HG03103 (cell line): ENCODE data around the gene KLF9.
A peak's percentile ranks its signal among the peaks of the same experiment; 100 is the strongest.

Source experiments
- ATAC-seq: cut with Tn5 transposase; IDR thresholded peaks from one replicate; pipeline ENCODE4 v1.9.1; 2021; ENCODE audit warnings: low read depth; ENCODE audit not compliant: unreplicated experiment

The KLF9 gene

GRCh38 chr9:70413799-70414775 lies at the start of gene KLF9:
Gene KLF9, minus strand, starts transcription at chr9:70414657. Its CDS starts 1,294 bp downstream, at chr9:70413363.
- ATAC-seq, result peak; percentile 54

GRCh38 chr9:70463877-70464276 lies 49.4 kb upstream of the KLF9 start:
- ATAC-seq, result no peak

DNA sequence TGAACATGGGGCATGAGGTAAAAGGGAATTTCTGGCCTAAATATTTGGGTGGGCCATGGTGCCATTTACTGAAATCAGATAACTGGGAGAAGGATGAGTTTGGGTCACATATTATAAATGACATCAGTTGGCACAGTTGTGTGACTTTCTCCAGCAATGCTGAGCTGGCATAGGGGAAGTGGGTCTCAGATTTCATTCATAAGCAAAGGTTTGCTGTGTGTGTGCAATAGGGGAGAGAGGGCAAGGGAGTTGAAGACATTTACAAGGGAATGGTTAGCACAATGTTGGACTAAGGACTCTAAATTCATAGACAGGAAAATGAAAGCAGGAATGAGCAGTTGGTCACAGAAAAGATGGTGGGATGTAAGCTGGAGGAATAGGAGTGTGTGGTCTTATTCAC lies 47.8 kb upstream of the KLF9 start:
- ATAC-seq, result no peak

GRCh38 chr9:70457235-70457634 lies 42.8 kb upstream of the KLF9 start:
- ATAC-seq, result no peak

DNA sequence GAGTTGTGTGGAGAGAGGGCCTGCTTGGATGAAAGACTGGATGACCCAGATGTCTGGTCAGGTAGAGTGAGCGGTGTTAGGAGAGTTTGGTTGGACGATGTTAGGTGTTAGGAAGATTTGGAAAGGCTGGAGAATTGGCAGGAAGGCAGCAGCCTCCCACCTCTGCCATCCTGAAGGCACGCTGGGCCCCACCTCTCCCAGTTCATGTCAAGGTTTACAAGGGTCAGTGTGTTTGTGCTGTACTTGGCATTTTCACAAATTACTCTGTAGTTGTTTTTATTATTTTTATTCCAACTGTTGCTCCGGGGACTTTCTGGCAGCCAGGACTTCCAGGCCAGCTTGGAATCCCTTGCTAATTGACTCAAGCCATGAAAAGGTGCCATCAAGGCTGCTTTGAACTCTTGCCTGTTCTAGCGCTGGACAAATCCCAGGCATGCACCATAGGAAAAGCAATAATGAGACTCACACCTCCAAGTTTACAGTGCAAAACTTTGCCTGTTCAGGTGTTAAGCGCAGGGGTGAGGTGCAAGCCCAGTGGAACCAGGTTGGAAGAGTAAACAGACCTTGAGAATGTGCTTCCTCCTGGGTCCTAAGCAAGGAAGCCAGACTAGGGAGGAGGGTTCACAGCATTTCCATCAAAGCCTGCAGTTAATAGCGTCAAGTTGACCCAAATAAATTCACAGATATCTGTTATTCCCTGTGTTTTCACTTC lies 41.7 kb upstream of the KLF9 start:
- ATAC-seq, result no peak

DNA sequence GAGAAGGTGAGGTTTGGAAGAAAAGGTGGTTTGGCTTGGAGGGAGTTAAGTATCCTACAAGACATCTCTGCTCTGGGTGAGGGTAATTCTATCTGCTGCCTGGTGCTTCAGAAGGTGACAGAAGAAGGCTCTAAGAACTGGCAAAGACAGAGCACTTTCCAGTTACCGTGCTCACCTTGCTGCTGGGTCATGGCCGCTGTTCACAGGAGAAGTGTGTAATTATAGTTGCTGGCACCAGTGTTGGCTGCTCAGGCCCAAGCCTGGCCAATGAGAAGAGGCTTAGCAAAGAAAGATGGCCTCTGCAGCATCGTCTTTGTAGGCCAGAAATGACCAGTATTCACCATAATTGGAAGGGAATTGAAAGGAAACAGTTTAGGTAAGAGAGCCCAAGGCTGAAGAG lies 37.9 kb upstream of the KLF9 start:
- ATAC-seq, result no peak

- ATAC-seq, result no peak
Measured at GRCh38 chr9:70451765-70452164, 37.3 kb upstream of the KLF9 start.

DNA sequence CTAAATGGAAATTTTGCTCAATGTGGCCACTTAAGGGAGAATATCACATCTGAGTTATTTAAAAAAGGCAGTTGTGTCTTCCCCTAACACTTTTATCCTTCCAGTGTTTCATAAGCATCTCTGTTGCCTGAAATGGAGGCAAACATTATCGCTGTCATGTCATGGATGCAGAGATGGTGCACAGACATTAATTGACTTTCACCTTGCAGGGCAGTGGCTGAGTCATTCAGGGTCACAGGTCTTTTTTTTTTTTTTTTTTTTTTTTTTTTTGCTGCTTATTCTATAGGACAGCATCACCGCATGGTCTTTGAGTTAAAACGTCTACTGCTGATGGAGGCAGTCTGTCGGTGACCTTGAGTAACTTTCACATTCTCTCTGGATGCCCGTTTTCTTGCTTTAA lies 36.3 kb upstream of the KLF9 start:
- ATAC-seq, result no peak

- no peak for ATAC-seq
Measured at GRCh38 chr9:70449461-70449860, 35.0 kb upstream of the KLF9 start.

- ATAC-seq, result no peak
Measured at GRCh38 chr9:70448919-70449318, 34.5 kb upstream of the KLF9 start.

- ATAC-seq, result no peak
Measured at GRCh38 chr9:70444904-70445303, 30.4 kb upstream of the KLF9 start.

DNA sequence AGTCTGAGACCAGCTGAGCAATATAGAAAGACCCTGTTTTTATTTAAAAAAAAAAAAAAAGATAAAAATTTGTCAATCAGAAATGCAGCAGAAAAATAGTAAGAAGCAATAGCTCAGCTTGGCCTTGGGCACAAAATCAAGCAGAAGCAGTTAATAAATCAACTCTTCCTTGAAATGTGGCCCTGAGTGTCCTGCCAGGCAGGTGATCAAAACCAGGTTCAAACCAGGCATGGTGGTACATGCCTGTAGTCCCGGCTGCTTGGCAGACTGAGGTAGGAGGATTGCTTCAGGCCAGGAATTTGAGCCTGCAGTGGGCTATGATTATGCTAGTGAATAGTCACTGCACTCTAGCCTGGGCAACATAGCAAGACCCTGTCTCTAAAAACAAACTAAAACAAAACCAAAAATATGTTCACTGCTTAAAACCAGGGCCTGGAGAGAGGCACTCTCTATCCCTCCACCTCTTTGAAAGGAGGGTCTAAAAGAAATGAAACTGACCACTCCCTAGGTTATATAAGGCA lies 27.9 kb upstream of the KLF9 start:
- no peak for ATAC-seq

DNA sequence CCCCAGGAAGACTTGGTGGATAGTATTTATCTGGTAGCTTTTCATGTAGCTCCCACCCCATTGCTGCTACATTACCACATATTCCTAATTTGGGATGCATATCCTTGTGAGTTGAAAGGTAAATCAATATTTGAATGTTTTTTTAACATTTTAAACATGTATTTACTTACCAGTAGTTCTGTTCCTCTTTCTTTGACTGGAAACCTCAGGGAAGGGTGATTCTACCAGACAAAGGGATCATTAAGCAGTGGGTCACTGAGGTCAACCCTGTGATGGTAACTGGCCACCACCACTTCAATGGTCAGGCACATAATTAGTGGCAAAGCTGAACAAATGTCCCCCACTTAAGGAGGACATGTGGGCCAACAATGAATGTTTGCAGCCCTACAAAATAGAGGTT lies 27.2 kb upstream of the KLF9 start:
- no peak for ATAC-seq

- ATAC-seq, result no peak
Measured at GRCh38 chr9:70439991-70440706, 25.7 kb upstream of the KLF9 start.

DNA sequence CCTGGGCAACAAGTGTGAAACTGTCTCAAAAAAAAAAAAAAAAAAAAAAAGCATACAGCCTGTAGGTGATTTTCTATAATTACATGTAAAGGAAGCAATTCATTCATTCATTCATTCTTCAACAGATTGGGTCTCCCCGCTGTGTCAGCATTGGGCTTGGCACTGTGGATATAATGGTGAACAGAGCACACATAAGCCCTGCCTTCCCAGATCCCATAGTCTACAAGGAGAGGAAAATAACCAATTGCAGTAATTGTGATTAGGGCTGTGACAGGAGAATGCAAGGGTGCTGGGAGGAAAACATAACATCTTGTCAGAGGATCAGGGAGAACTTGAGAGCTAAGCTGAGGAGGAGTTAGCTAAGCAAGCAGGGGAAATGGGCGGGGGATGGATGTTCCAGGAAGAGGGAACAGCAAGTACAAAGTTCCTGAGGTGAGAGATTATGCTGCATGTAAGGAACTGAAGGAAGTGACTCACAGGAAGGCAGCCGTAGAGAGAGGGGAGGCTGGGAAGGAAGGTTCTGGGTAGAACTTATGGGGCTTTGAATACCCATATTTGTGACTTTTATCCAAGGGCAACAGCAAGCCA lies 24.0 kb upstream of the KLF9 start:
- no peak for ATAC-seq

- no peak for ATAC-seq
Measured at GRCh38 chr9:70435948-70436347, 21.5 kb upstream of the KLF9 start.

GRCh38 chr9:70429899-70430298 lies 15.4 kb upstream of the KLF9 start:
- ATAC-seq, result no peak

GRCh38 chr9:70428781-70429180 lies 14.3 kb upstream of the KLF9 start:
- ATAC-seq, result no peak

DNA sequence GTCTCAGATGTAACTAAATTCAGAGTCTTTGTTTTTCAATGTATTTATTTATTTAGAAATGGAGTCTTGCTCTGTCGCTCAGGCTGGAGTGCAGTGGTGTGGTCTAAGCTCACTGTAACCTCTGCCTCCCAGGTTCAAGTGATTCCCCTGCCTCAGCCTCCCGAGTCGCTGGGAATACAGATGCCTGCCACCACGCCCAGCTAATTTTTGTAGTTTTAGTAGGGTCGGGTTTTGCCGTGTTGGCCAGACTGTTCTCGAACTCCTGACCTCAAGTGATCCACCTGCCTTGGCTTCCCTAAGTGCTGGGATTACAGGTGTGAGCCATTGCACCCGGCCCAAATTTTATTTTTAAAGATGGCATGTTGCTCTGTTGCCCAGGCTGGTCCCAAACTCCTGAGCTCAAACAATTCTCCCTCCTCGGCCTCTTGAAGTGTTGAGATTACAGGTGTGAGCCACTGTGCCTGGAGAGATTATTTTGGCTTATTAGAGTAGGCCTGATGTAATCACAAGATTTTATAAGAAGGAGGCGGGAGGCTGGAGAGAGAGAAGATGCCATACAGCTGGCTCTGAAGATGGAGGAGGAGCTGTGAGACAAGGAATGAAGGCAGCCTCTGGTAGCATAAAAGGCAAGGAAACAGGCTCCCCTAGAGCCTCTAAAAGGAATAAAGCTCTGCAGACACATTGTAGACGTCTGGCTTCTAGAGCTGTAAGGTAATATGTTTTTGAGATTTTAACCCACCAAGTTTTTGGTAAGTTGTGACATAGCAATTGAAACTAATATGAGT lies 12.9 kb upstream of the KLF9 start:
- ATAC-seq, result no peak

GRCh38 chr9:70425192-70425591 lies 10.7 kb upstream of the KLF9 start:
- no peak for ATAC-seq
